Measurements from ENCODE around the gene ALKBH3. TPM values are rescaled to one million over a fixed set of nuclear protein-coding genes. Genes with fewer than 3 reads are reported as not detected.

ALKBH3 gene
- total RNA-seq, 3 donors from 2014 or later (not counting 1 experiment from before 2014, with no cell fraction given): 24.3 to 30.8 (median 29.6) TPM

- ATAC-seq: no peak
- peaks cover 14 to 45% of the 10 kb centered on the region in 2 donors for H3K27me3 Mint-ChIP-seq (ENCODE audit: low read depth in 2 of 2)
- no peak for TF ChIP-seq CTCF (IDR thresholded peaks at IDR 0.05)
- H3K9me3 Mint-ChIP-seq: no peaks in the 10 kb centered on the region
- H3K27me3 ChIP-seq (ENCODE audit: control insufficient read depth, insufficient read depth, low read length): no peaks in the 10 kb centered on the region
- no peak for DNase-seq
- H3K27ac Mint-ChIP-seq: no peak overlapping the region
- H3K4me1 Mint-ChIP-seq: no peaks in the 10 kb centered on the region
- H3K4me1 ChIP-seq (ENCODE audit: control insufficient read depth, insufficient read depth, low read length): no peaks in the 10 kb centered on the region
- WGBS (ENCODE audit: insufficient coverage): 85% methylated on average over 3 of the region's 4 CpGs
- no peaks in the 10 kb centered on the region for H3K9me3 ChIP-seq (ENCODE audit: control insufficient read depth, insufficient read depth, low read length)
- no peaks in the 10 kb centered on the region for H3K36me3 ChIP-seq (ENCODE audit: control insufficient read depth, insufficient read depth, low read length)
- no peaks in the 10 kb centered on the region for H3K36me3 Mint-ChIP-seq
- intact Hi-C loops (cut with micrococcal nuclease): no loop called here
- H3K27ac ChIP-seq (ENCODE audit: low read length): no peak overlapping the region
- no peak overlapping the region for H3K4me3 ChIP-seq (ENCODE audit: low read length)
- H3K4me3 Mint-ChIP-seq: no peak overlapping the region
These were observed 88.1 kb downstream of the ALKBH3 start for GRCh38 chr11:43968719-43969118.

- WGBS (ENCODE audit: insufficient coverage): 25% methylated on average over 4 of the region's 4 CpGs
- TF ChIP-seq CTCF (IDR thresholded peaks at IDR 0.05): no peak
- ATAC-seq: no peak
- peaks cover 4% of the 10 kb centered on the region for H3K36me3 Mint-ChIP-seq
- H3K4me3 Mint-ChIP-seq: no peak overlapping the region
- H3K4me1 Mint-ChIP-seq: no peaks in the 10 kb centered on the region
- H3K27me3 Mint-ChIP-seq (ENCODE audit: low read depth in 2 of 2): peaks cover 14 to 50% of the 10 kb centered on the region in 2 donors
- H3K9me3 Mint-ChIP-seq: peaks cover 2 to 4% of the 10 kb centered on the region in 2 donors
- no peaks in the 10 kb centered on the region for H3K27me3 ChIP-seq (ENCODE audit: control insufficient read depth, insufficient read depth, low read length)
- intact Hi-C loops (cut with micrococcal nuclease): no loop called here
- no peak overlapping the region for H3K27ac Mint-ChIP-seq
- H3K4me1 ChIP-seq (ENCODE audit: control insufficient read depth, insufficient read depth, low read length): no peaks in the 10 kb centered on the region
- DNase-seq: no peak
- no peak overlapping the region for H3K27ac ChIP-seq (ENCODE audit: low read length)
- no peaks in the 10 kb centered on the region for H3K36me3 ChIP-seq (ENCODE audit: control insufficient read depth, insufficient read depth, low read length)
- H3K9me3 ChIP-seq (ENCODE audit: control insufficient read depth, insufficient read depth, low read length): no peaks in the 10 kb centered on the region
- no peak overlapping the region for H3K4me3 ChIP-seq (ENCODE audit: low read length)
These were observed 88.9 kb downstream of the ALKBH3 start for GRCh38 chr11:43969543-43969942.

Other genes with a start within 250 kb of the ALKBH3 start
- 10 to 100 TPM; 21.0 to 26.3 (median 26.1) TPM for gene HSD17B12, start 200.1 kb upstream of the ALKBH3 start, total RNA-seq
- gene C11orf96, start 61.8 kb downstream of the ALKBH3 start, total RNA-seq: 1 to 10 TPM in 2 of 3 donors, under 1 TPM in 1; 0.47 to 1.7 (median 1.2) TPM
- not detected for gene ACCSL, start 167.2 kb downstream of the ALKBH3 start, total RNA-seq
- gene ACCS, start 185.4 kb downstream of the ALKBH3 start, total RNA-seq: 10 to 100 TPM; 16.3 to 32.1 (median 31.9) TPM
- gene EXT2, start 214.8 kb downstream of the ALKBH3 start, total RNA-seq: 10 to 100 TPM; 44.2 to 50.3 (median 45.8) TPM